NCI-H748 treated with DMSO at 0.1 percent for 48 hours (cell line): ENCODE measurements around the gene PRAC1.

Experiments used
- DNase-seq: peaks from one replicate; lab custom pipeline; 2025; lab: John Stamatoyannopoulos, UW

Gene PRAC1

DNA sequence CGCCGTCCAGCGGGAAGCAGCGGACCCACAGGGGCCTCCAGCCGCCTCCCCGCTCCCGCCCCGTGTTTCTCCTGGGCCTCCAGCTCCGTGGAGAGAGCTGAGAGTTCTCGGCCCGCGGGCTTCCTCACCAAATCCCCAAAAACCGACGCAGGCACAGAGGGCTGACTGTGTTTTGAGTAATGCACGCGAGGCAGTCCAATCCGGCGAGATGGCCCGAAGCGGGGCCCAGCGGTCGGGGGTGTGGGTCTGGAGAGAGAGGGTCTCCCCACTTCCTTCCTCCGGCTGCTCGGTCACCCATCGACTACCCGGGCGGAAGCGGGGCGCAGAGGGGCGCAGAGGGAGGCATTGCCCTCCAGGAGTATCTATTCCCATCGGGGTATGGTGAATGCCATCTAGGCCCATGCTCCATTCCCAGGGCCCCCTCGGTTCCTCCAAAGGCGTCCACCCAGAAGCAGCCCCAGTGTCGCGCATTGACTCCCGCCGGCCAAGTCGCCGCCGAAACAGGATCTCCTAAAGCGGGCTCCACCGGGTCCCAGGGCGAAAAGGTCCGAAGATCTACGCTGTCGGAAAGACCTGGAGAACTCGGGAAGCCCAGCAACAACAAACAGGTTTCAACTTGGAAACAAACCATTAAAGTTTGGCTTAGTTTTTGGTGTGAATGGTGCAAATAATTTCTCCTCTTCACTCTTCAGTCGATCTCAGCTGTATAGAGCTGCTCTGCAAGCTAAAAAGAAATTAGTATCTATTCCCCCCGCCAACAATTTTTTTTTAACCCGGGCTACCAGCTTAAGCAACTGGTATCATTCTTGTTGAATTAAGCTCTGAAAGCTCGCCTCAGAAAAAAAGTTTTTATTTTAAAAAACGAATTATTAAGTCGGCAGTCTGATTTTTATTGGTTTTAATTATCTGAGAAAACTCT lies 25.4 kb upstream of the PRAC1 start:
- no peak for DNase-seq

DNA sequence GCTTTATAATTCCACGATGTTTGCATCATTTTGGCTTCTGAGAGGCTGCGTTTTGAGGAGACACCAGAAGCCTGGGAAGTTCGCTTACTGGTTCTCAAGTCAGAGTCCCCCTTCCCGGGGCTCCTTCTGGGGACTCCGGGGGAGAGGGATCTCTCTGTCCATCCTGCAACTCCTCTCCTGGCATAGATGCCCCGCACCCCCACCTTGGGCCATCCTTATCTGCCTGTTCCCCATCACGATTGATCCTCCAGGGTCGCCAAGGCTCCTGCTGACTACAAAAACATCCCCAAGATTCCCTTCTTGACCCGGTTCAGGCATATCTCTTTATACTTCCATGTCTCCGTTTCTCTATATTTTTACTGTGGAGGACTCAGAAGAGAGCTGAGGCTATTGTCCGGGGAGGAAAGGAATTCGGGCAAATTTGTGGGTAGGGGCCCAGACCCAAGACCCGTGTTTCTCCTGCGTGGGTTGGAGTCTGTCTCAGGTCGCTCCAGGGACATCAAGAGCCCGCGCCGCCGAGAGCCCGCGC lies 24.7 kb upstream of the PRAC1 start:
- no peak for DNase-seq

DNA sequence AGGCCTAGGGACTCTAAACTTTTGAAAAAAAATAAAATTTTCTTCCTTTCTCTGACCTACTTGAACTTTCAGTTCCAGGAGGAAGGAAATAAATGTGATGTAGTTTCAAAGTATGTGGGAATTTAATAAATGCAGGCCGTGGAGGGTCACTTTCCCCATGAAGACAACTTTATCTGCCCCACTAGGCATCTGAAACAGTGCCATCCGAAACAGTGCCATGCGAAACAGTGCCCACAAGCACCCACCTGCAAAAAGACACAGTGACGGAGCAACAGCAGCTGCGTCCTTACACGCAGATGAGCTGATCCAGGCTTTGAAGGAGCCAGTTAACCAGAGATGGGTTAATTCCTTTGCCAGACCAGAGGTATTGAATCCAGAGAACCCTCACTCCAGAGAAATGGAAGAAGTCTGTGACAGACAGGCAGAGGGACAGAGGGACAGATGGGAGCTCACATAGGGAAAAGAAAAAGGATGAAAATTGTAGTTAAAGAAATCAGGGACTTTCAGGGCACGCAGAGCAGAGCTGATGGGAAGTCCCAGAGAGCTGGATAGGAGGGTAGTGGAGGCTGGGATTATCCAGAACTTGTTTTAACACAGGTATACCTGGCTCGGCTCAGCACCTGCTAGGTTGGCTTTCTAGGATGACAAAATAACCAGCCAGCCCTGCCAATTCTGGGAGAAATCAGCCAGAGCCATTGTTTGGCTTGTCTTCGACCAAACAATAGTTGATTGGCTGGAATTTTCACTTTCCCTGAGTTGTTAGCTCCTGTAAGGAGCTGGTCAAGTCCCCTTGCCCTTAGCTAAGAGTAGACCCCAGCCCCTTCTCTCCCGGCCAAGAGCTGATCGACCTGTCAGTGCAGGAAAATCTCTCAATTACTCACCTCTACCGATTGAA lies 23.3 kb upstream of the PRAC1 start:
- no peak for DNase-seq

DNA sequence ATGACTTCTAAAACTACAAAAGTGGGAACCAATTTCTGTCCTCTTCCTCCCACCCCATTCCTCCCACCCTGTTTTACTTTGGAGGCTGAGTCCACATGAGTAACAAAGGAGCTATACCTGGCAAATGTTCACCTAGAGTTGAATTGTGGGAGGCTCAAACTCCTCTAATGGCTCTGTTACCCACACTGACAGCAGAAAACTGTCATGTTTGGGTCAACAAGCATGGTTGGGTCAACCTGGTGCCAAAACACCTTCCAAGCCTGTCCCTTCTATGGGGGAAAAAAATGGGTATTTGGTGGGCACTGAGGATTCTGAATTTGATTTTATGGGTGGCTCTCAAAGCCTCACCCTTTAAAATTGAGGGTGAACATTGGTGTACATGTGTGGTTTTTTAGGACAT lies 18.2 kb upstream of the PRAC1 start:
- no peak for DNase-seq

DNA sequence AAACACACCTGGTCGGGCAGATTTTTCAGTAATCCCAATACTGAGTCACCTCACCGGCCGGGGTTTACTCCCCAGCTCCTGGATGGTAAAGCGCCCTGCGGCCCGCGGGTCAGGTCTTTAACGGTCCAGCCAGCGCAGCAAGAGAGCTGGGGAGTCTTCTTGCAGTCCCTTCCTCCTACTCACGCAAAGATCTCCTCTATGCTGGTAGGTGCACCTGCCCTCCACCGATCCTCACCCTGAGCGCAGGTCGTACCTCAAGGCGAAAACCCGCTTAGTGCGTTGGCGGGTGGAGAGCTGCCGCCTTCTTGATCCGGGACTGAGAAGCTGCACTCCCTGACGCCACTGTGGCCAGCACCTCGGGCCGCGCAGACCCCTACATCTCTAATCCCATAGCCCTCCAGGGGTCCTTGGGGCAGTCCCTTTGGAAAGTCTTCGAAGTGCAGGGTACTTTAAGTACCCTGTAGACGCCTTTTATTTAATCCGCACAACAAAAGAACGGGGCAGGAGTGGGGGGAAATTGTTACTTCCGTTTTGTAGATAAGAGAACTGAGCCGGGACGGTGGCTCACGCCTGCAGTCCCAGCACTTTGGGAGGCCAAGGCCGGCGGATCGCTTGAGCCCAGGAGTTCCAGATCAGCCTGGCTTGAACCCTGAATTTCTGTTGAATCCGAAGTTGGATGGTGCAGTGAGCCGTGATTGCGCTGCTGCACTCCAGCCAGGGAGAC lies 16.6 kb upstream of the PRAC1 start:
- DNase-seq = no peak

DNA sequence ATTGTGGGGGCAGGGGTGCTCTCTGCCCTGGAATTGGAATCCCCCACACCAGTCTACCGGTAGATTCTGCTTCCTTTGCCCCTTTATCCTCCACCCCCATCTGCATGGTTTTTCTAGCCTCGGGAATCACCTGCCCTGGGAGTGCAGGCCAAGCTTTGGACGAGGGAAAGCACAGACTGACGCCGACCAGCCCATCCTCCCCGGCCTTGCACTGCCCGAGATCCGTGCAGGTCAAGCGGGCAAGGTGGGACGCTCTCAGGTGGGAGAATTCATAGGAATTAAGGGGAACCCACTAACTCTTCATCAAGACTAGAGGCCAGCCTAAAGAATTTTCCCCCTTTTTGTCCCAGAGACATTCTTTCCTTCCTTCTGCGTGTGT lies 16.1 kb upstream of the PRAC1 start:
- DNase-seq = no peak

DNA sequence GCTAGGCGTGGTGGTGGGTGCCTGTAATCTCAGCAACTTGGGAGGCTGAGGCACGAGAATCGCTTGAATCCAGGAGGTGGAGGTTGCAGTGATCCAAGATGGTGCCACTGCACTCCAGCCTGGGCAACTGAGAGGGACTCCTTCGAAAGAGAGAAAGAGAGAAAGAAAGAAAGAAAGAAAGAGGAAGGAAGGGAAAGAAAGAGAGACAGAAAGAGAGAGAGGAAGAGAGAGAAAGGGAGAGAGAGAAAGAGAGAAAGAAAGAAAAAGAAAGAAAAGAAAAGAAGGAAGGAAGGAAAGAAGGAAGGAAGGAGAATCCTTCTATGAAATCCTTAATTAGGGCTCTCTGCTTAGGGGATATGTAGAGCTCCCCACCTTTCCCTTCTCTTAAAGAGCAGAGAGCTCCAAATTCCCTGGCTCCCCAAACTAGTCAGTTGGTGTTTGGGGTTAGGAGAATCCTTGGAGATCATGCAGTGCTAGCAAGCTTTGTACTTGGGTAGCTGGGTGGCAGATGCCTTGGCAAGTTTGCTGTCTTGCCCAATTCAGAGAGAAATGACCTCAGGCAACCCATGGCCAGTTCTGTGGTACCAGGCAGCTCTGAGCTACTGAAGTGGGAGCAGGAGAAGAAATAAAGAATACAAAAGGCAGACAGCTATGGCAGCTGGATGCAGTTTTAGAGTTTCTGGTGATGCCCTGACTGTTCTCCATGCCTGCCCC lies 15.2 kb upstream of the PRAC1 start:
- no peak for DNase-seq

DNA sequence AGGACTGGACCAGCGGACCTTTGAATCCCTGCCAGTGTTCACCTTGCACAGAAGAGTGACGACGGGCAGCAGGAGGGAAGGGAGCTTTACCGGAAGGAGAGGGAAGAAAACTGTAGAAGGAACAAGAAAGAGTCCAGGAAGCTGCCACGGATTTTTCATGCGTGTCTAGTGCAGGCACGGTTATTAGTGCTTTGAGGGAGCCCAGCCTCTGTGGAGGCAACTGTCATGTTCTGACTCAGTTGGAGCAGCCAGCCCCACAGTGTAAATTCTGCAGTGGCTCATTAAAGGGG lies 12.7 kb upstream of the PRAC1 start:
- no peak for DNase-seq

DNA sequence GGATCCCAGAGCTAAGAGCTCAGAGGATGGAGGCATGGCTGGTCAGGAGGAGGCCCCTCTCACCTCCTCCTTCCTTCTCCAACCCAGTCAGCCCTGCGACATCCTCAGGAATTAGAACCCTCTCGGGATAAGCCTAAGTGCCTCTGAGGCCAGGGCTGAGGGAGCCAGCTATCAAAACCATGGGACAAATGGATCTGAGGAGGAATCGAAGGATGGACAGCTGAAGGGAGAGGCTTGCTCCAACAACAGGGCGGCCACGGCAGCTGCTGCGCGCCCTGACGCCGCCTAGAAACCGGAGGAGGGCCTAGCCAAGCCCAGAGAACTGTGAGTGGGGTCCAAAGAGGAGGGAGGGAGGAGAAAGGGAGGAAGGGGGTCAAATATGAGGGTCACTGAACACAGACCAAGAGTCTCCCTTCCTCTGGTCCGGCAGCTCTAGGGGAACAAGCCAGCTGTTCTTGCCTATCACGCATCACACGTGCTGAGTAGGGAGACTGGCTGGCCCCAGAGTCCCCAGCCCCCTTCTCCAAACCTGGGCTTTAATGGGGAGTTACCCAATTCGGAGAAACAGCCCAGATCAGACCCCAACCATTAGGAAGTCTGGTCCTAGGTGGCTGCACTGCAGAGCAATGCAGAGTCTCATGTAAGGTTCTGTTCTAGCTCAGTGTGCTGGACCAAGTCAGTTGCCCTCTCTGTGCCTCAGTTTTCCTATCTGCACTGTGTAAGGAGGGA lies 12.2 kb upstream of the PRAC1 start:
- DNase-seq = no peak

DNA sequence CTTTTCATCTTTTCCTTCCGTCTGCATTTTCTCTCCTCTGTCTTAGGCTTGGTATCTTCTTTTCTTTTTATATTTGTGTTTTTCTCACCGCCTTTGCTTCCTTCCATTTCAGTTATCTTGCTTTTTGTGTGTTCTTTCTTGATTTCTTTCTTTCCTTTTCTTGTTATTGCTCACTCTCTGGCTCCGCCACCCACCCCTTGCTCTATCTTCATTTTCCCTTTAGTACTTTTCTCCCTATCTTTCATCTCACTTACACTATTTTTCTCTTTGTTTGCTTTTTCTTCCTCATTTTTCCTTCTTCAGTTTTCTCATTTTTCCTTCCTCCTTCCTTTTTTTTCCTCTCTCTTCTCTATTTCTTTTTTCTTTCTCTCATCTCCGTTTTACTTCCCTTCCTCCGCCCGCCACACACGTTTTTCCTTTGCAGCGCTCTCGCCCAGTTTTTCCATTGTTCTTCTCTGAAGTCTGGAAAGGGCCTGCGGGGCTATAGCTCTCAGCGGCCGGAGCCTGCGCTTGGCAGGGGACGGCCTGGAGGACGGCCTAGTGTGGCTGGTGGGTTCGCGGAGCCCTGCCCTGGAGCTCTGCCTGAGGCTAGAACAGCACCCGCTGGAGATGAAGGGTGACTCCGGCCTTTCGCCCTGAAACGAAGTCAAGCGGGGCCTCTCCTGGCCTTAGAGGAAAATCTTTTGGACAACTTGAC lies 11.5 kb upstream of the PRAC1 start:
- DNase-seq = no peak

DNA sequence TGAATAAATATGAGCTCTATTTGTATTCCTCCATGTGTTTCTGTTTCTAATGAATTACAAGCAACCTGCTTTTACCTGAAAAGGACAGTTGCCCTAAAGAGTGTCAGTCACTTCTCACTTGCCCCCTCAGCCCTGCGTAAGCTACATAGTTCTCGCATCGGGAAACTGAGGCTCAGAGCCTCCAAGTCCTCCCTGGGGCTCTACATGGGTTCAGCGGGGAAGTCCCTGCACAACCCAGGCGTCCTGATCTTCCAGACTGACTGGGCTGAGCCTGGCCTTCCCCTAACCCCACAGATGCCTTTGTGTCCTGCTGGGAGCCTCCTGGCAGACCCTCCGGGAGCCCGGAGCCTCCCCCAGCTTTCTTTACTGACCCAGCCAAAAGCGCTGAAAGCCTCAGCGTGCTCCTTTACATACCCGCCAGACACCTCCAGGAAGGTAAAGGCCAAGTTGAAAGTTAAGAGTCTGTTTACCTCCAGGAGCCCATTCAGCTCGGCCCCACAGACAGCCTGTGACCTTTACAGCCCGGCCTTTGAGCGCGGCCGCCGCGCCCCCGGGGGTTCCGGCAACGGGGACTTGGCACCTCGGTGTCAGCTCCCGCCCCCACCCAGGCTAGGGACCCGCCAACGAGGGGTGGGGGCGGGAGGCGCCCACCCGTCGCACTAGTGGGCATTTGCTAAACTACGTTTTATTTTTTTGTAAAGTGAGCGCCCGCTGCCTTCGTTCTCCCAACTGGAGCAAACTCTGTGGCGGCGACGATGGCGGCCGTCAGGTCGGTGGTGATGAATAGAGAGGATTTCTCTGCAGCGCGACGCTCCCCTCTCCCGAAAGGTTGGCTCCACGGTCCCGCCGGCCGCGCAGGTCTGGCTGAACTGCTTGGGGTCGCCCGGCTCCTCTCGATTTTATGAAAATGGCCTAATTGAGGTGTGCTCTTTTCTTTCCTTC lies 10.6 kb upstream of the PRAC1 start:
- DNase-seq = no peak

DNA sequence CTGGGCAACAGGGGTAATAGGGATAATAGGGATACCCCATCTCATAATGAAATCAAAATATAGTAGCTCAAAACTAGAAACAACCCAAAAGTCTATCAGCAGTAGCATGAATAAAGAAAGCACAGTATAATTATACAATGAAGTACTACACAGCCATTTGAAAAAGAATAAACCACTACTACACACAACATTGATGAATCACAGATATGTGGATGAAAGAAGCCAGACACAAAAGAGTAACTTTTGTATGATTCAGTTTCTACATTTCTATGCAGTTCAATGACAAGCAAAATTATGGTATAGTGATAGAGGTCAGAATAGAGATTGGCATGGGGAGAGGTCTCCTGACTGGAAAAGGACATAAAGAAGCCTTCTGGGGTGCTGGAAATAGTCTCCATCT lies 9.0 kb upstream of the PRAC1 start:
- DNase-seq = no peak

DNA sequence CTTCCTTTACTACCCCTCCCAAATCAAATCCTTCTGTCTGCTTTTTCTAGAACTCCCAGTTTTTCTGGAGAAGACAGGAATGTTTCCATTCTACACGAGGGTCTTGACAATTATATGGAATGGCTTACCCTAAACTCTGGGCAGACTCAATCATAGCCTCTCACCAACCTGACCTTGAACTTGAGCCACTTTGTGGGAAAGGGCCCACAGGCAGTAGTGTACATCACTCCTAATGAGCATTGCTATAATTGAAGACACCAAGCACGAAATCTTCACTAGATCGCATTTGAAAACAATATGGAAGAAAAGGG lies 7.9 kb upstream of the PRAC1 start:
- no peak for DNase-seq

DNA sequence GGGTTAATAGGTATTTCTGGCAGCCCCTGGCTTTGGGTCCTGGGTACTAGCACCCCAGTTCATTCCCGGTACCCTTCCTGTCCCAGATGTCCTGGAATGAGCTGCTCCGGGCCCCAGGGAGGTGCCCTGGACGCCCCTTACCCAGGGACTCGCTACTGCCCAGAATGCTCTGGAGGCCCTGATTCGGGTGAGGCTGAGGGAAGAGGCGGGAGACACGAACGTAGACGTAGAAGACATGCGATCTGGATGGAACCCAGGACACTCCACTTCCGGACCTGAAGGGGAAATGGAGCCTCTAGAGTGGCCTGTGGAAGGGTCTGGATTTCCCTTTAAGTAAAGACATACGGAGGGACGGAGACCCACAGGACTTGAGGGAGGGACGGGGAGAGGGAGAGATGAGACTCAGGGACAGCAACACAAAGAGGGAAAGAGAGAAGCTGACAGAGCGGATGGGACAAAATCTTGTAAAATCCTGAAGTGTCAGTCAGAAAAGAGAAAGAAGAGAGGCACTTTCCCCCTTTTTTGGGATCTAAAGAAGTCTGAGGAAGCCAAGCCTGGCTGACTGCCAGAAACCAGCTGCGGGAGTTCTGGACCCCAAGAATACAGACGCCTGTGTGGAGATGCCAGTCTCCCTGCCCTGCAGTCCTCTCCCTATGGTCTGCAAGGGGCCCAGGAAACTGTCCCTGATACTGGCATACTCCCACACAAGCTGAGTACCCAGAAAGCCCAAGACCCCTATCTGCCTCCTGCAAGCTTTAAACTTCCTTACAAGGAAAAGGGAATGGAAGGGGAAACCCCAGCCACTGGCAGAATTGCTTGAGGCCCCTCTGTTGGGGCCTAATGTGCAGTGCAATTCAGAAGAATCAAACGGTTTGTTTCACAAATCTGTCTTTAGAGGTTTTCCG lies 7.3 kb upstream of the PRAC1 start:
- DNase-seq = no peak

DNA sequence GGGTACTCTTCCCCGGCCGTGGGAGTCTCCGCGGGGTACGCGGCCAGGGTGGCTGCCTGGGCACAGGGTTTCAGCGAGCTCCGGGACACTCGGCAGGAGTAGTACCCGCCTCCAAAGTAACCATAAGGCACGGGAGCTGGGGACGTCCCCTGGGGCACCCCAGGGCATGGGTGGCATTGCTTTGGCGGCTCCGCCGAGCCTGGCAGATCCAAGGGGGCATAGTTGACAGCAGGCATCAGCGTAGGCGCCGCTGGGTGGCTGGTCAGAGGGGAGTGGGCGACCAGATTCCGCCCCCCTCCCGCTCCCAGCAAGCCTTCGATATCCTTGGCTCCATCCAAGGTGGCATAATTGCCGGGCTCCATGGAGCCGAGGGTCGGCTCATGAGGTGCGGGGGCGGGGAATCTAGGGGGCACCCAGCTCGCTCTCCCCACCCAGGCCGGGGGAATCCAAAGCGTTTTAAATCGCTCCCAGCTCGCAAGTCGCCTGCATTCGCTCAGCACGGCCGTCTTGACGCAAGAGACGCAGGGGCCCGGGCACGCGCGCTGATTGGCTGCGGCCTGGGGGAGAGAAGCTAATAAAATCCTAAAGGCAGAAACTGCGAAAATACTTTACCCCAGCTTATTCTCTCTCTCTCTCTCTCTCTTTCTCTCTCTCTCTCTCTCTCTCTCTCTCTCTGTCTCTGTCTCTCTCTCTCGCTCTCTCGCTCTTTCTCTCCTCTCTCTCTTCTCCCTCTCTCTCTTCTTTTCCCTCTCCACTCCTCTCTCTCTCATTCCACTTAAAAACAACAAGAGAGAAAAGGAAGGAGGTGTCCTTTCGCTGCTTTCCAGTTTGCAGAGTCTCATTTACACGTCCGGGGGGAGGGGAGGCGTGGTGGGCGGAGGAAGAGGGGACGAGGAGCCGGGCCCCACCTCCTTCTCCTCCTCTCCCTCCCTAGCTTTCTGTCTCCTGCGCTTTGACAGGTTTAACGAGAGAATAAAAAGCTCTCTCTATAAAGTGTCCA lies 6.2 kb upstream of the PRAC1 start, which contains the start of gene HOXB13:
HOXB13 (minus strand) TSS at position 519 of the 1,000 bp plus-strand sequence; CDS start at position 362, 157 bp downstream.
- DNase-seq = peak; percentile 20

DNA sequence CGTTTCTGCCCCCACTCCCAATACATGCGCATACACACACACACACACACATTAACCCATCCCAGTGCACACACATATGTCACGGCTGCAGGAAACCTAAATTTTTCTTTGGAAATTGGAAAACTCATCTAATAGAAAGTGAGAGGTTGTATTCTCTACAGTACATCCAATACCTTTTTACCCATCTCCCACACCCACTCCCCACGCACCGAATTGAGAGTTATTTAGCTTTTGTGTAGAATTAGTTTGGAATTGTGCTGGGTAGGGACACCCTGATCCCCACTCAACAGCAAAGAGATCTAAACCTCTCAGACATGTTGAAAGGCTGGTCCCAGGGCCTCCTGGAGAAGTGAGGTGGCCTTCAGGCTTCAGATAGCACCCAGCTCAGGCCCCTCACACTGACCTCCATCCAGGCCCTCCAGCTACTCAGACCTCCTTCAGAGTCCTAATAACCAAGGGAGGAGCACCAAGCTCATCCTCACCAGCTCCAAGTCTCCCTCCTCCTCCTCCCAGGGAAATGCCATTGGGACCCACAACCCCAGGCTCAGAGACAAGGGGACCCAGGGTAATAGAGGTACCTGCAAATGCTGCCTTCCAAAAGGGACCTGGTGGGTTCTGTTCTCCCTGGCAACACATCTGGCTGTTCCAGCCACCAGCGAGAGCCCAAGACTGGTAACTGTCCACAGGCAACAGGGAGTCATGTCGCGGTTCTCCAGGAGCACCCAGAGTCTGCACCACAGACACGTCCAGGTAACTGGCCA lies 5.3 kb upstream of the PRAC1 start:
- no peak for DNase-seq
